ENCODE data around the gene ZIC2. TPM values are rescaled to one million over a fixed set of nuclear protein-coding genes. Genes with fewer than 3 reads are reported as not detected.

The ZIC2 gene
- total RNA-seq, 1 experiment from 2014 or later = 44.4 TPM

DNA sequence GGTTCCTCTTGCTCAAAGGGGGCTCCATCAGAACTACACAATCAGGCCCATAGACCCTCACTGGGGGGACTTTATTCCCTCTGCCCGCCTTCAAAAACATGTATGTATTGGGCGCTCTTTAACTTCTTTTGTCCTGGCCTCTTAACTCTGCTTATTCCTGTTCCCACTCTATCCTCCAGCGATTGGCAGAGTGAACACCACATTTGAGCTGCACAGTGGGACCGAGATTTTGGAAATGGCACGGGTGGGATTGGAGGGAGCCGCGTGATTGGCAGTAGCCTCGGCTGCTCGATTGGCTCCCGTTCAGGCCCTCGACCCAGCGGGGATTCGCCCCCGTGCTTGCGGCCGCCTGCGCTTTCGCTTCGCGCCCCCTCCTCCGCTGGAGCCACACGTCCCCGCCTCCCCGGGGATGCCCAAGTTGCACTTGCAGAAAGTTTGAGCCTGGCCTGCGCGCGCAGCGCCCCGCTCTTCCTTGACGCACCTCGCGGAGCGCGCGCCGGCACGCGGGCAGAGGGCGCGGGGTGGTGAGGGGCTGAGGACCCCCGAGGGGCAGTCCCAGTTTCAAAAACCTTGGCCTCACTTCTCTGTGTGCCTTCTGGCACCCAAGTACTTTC is 9.9 kb upstream of the ZIC2 start, which contains the start of gene ZIC5:
ZIC5 (minus strand) TSS at position 192 of the 614 bp plus-strand sequence; CDS start at position 28, 164 bp downstream.
- Histone ChIP-seq H3K4me3 (replicated peaks in 1 of 2; ENCODE audit: low read depth in 1 of 2, low read length in 2 of 2) (peak within 1 kb of the TSS; percentile 62 to 79), H2AFZ (ENCODE audit: low read depth, low read length, poor library complexity, severe bottlenecking) (no peak within 1 kb of the TSS), H3K36me3 (ENCODE audit: control insufficient read depth in 1 of 2, insufficient read depth in 2 of 2, low read length in 2 of 2) (no peaks in the 10 kb centered on the region; a peak in 2 of 4 replicates), H3K27me3 (ENCODE audit: insufficient read depth, low read length) (no peaks in the 10 kb centered on the region), H3K9ac (ENCODE audit: low read length) (peak within 1 kb of the TSS; percentile 96), H3K9me3 (ENCODE audit: control insufficient read depth in 1 of 2, insufficient read depth in 1 of 2, low read depth in 1 of 2, low read length in 2 of 2) (no peaks in the 10 kb centered on the region), H3K79me2 (ENCODE audit: insufficient read depth, low read length) (peaks cover 34% of the 10 kb centered on the region), H3K27ac (ENCODE audit: low read depth, low read length) (peak within 1 kb of the TSS; percentile 97), H3K4me2 (ENCODE audit: low read length) (peak within 1 kb of the TSS; percentile 79), H4K20me1 (ENCODE audit: insufficient read depth) (no peaks in the 10 kb centered on the region), H3K9me2 (ENCODE audit: insufficient read depth) (no peaks in the 10 kb centered on the region), H3K4me1 (ENCODE audit: control insufficient read depth in 1 of 2, insufficient read depth in 2 of 2, low read length in 2 of 2) (peaks cover 10 to 33% of the 10 kb centered on the region in 2 experiments)
- no peak for DNase-seq (ENCODE audit: low read depth, low spot score)
- POLR2A ChIA-PET = interaction anchor here (3.0 kb wide), 1 partner anchor 9 kb away, joined by 21 read pairs; the partner anchor contains the start of gene ZIC2
- TF ChIP-seq JUND (IDR thresholded peaks at IDR 0.05) (no peak), POLR2A (IDR thresholded peaks at IDR 0.05; ENCODE audit: borderline replicate concordance, extremely low read depth, insufficient read depth, insufficient read length) (no peak), RAD21 (IDR thresholded peaks at IDR 0.05; ENCODE audit: low read depth) (no peak), YY1 (IDR thresholded peaks at IDR 0.05; ENCODE audit: extremely low read depth, insufficient replicate concordance, low read depth, low read length) (no peak), POLR2AphosphoS5 (IDR thresholded peaks at IDR 0.05; ENCODE audit: low read depth, low read length) (no peak), EZH2 (IDR thresholded peaks at IDR 0.05) (no peak), EZH2phosphoT487 (IDR thresholded peaks at IDR 0.05; ENCODE audit: borderline replicate concordance) (no peak)
- TF ChIP-seq, protein P1, sequence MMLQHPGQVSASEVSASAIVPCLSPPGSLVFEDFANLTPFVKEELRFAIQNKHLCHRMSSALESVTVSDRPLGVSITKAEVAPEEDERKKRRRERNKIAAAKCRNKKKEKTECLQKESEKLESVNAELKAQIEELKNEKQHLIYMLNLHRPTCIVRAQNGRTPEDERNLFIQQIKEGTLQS (IDR thresholded peaks at IDR 0.05) = no peak
- TF ChIP-seq, protein P2, sequence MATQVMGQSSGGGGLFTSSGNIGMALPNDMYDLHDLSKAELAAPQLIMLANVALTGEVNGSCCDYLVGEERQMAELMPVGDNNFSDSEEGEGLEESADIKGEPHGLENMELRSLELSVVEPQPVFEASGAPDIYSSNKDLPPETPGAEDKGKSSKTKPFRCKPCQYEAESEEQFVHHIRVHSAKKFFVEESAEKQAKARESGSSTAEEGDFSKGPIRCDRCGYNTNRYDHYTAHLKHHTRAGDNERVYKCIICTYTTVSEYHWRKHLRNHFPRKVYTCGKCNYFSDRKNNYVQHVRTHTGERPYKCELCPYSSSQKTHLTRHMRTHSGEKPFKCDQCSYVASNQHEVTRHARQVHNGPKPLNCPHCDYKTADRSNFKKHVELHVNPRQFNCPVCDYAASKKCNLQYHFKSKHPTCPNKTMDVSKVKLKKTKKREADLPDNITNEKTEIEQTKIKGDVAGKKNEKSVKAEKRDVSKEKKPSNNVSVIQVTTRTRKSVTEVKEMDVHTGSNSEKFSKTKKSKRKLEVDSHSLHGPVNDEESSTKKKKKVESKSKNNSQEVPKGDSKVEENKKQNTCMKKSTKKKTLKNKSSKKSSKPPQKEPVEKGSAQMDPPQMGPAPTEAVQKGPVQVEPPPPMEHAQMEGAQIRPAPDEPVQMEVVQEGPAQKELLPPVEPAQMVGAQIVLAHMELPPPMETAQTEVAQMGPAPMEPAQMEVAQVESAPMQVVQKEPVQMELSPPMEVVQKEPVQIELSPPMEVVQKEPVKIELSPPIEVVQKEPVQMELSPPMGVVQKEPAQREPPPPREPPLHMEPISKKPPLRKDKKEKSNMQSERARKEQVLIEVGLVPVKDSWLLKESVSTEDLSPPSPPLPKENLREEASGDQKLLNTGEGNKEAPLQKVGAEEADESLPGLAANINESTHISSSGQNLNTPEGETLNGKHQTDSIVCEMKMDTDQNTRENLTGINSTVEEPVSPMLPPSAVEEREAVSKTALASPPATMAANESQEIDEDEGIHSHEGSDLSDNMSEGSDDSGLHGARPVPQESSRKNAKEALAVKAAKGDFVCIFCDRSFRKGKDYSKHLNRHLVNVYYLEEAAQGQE (IDR thresholded peaks at IDR 0.05; ENCODE audit: low read depth) = no peak
- TF ChIP-seq, protein P3, sequence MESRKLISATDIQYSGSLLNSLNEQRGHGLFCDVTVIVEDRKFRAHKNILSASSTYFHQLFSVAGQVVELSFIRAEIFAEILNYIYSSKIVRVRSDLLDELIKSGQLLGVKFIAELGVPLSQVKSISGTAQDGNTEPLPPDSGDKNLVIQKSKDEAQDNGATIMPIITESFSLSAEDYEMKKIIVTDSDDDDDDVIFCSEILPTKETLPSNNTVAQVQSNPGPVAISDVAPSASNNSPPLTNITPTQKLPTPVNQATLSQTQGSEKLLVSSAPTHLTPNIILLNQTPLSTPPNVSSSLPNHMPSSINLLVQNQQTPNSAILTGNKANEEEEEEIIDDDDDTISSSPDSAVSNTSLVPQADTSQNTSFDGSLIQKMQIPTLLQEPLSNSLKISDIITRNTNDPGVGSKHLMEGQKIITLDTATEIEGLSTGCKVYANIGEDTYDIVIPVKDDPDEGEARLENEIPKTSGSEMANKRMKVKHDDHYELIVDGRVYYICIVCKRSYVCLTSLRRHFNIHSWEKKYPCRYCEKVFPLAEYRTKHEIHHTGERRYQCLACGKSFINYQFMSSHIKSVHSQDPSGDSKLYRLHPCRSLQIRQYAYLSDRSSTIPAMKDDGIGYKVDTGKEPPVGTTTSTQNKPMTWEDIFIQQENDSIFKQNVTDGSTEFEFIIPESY (IDR thresholded peaks at IDR 0.05; ENCODE audit: extremely low read depth, insufficient replicate concordance, low read length) = no peak
- TF ChIP-seq, protein P4, sequence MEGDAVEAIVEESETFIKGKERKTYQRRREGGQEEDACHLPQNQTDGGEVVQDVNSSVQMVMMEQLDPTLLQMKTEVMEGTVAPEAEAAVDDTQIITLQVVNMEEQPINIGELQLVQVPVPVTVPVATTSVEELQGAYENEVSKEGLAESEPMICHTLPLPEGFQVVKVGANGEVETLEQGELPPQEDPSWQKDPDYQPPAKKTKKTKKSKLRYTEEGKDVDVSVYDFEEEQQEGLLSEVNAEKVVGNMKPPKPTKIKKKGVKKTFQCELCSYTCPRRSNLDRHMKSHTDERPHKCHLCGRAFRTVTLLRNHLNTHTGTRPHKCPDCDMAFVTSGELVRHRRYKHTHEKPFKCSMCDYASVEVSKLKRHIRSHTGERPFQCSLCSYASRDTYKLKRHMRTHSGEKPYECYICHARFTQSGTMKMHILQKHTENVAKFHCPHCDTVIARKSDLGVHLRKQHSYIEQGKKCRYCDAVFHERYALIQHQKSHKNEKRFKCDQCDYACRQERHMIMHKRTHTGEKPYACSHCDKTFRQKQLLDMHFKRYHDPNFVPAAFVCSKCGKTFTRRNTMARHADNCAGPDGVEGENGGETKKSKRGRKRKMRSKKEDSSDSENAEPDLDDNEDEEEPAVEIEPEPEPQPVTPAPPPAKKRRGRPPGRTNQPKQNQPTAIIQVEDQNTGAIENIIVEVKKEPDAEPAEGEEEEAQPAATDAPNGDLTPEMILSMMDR (IDR thresholded peaks at IDR 0.05 in 2 of 3, conservative IDR thresholded peaks at IDR 0.05 in 1 of 3; ENCODE audit: borderline replicate concordance in 1 of 3, insufficient read depth in 1 of 3, low read depth in 2 of 3, low read length in 2 of 3) = no peak
- RAD21 ChIA-PET (ENCODE audit: low non-redundant PET in 1 of 2, low total read pairs in 2 of 2, uncharacterized antibody in 2 of 2, unreplicated experiment in 2 of 2) = no interaction called here
- BruUV-seq (replicated peaks) = TSS peak; percentile 52
- CTCF ChIA-PET = interaction anchor here (1.5 kb wide), 1 partner anchor 264 kb away, joined by 3 read pairs; no protein-coding TSS in a partner anchor
- intact Hi-C loops (cut with micrococcal nuclease) = loop anchor here (5.0 kb wide), 1 partner anchor 271 kb away; no protein-coding TSS in a partner anchor
- ATAC-seq = no peak

Measured in HCT116 (cell line).